HL-60 (cell line): ENCODE data around the gene ZNF300.

Experiments used
- DNase-seq, 2 experiments: peaks; one replicate each; pipeline ENCODE4 v3.0.0-alpha.2; 2010 to 2020; ENCODE audit warnings: low read depth in 1 of 2, low spot score in 1 of 2
- H3K27ac ChIP-seq: fragments of 250-450 bp; sonication (Bioruptor Pico); replicated peaks from 2 replicates; pipeline ENCODE4 v1.5.1; 2020; ENCODE audit warnings: mild to moderate bottlenecking, moderate library complexity
- H3K27me3 ChIP-seq: fragments of 250-450 bp; sonication (Bioruptor Pico); 2 replicates; pipeline ENCODE4 v1.5.1; 2021; ENCODE audit warnings: mild to moderate bottlenecking, moderate library complexity; ENCODE audit not compliant: insufficient read depth, poor library complexity, severe bottlenecking
- H3K4me3 ChIP-seq: replicated peaks from 2 replicates; pipeline ENCODE4 v1.5.1; 2011; ENCODE audit warnings: mild to moderate bottlenecking, control low read depth, low read length; ENCODE audit not compliant: insufficient read depth
- CTCF ChIP-seq: IDR thresholded peaks from one replicate; pipeline ENCODE4 v1.5.1; 2011; ENCODE audit warnings: low read length, control low read depth, inconsistent platforms; ENCODE audit not compliant: insufficient read depth
- GABPA ChIP-seq: IDR thresholded peaks from 2 replicates; pipeline ENCODE4 v1.6.1; 2012; ENCODE audit warnings: low read depth
- POLR2AphosphoS5 ChIP-seq: IDR thresholded peaks from 2 replicates; pipeline ENCODE4 v1.6.1; 2012; ENCODE audit warnings: low read depth
- SPI1 ChIP-seq: IDR thresholded peaks from 2 replicates; pipeline ENCODE4 v1.6.1; 2012; ENCODE audit warnings: low read depth, mild to moderate bottlenecking, borderline replicate concordance
- TF ChIP-seq, protein P1 (sequence below): IDR thresholded peaks from 2 replicates; pipeline ENCODE4 v1.6.1; 2012; ENCODE audit warnings: low read depth; ENCODE audit not compliant: insufficient replicate concordance

Gene ZNF300

GRCh38 chr5:150918613-150919012 lies 13.8 kb upstream of the ZNF300 start:
- no peak for DNase-seq
- H3K27ac ChIP-seq, result no peak overlapping the region
- H3K4me3 ChIP-seq, result no peak overlapping the region
- TF ChIP-seq, protein P1, sequence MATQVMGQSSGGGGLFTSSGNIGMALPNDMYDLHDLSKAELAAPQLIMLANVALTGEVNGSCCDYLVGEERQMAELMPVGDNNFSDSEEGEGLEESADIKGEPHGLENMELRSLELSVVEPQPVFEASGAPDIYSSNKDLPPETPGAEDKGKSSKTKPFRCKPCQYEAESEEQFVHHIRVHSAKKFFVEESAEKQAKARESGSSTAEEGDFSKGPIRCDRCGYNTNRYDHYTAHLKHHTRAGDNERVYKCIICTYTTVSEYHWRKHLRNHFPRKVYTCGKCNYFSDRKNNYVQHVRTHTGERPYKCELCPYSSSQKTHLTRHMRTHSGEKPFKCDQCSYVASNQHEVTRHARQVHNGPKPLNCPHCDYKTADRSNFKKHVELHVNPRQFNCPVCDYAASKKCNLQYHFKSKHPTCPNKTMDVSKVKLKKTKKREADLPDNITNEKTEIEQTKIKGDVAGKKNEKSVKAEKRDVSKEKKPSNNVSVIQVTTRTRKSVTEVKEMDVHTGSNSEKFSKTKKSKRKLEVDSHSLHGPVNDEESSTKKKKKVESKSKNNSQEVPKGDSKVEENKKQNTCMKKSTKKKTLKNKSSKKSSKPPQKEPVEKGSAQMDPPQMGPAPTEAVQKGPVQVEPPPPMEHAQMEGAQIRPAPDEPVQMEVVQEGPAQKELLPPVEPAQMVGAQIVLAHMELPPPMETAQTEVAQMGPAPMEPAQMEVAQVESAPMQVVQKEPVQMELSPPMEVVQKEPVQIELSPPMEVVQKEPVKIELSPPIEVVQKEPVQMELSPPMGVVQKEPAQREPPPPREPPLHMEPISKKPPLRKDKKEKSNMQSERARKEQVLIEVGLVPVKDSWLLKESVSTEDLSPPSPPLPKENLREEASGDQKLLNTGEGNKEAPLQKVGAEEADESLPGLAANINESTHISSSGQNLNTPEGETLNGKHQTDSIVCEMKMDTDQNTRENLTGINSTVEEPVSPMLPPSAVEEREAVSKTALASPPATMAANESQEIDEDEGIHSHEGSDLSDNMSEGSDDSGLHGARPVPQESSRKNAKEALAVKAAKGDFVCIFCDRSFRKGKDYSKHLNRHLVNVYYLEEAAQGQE, result no peak
- TF ChIP-seq GABPA (no peak), POLR2AphosphoS5 (no peak), CTCF (no peak), SPI1 (no peak)
- H3K27me3 ChIP-seq, result no peaks in the 10 kb centered on the region

DNA sequence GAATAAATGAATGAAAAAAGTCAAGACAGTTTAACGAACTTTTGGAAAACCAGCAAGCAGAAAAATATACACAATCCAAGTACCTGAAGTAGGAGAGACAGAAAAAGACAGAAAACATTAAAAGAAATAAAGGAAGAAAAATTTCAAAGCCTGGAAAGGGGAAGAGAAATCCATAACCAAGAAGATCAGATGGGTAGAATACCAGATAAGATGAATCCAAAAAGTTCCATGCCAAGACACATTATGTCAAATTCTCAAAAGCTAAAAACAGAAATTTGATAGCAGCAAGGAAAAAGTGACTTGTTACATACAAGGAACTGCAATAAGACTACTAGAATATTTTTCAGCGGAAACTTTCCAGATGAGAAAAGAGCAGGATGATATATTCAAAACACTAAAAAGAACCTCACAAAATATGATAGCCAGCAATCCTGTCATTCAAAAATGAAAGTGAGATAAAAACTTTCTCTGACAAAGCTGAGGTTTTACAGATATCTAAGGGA lies 7.6 kb upstream of the ZNF300 start:
- no peak for DNase-seq
- no peaks in the 10 kb centered on the region for H3K27me3 ChIP-seq
- TF ChIP-seq SPI1 (no peak), GABPA (no peak), CTCF (no peak), POLR2AphosphoS5 (no peak)
- TF ChIP-seq, protein P1, result no peak
- H3K4me3 ChIP-seq, result no peak overlapping the region
- H3K27ac ChIP-seq, result no peak overlapping the region

DNA sequence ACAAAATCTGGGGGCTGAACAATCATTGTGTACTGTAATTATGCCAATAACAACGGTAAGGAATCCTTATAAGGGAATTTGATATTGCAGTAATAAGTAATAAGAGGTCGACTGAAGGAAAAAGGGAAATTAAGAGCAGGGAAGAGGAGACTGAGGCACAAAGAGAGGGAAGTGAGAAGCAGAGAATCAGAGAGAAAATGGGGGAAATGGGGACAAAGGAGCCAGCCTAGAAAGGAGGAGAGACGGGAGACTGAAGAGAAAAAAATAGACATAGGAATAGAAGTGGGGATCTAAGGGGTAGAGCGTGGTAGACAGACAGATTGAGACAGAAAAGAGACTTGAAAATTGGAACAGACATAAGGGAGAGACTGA lies 518 bp upstream of the ZNF300 start:
- TF ChIP-seq GABPA (no peak), SPI1 (no peak), POLR2AphosphoS5 (no peak), CTCF (no peak)
- TF ChIP-seq, protein P1, result no peak
- Histone ChIP-seq H3K27me3 (no peaks in the 10 kb centered on the region), H3K27ac (peak overlapping the region; percentile 88), H3K4me3 (peak overlapping the region; percentile 42)
- no peak for DNase-seq
